GM18519 (cell line): Measurements from ENCODE around the gene CABS1.

Experiments used
- ATAC-seq: cut with Tn5 transposase; IDR thresholded peaks from one replicate; pipeline ENCODE4 v1.9.1; 2021; ENCODE audit warnings: mild to moderate bottlenecking, moderate library complexity; ENCODE audit not compliant: unreplicated experiment, low FRiP score

The CABS1 gene

DNA sequence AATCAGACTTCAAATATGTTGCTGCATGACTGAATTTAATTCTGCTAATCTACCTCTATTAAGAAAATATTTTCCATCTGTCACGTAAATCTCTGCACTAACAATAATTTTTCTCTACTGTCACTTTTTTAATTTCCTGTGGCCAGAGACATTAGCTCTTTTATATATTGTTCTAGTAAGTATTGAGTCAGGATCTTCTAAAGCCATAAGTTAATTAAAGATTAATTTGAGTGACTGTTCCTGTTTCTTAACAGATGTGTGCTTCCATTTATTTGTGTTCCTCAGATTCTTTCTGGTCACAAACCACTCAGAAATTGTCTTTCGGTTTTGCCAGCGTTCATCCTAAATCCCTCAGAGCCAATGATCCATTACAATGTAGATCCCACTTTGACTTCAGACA, 45.8 kb downstream of the CABS1 start:
- ATAC-seq: no peak

DNA sequence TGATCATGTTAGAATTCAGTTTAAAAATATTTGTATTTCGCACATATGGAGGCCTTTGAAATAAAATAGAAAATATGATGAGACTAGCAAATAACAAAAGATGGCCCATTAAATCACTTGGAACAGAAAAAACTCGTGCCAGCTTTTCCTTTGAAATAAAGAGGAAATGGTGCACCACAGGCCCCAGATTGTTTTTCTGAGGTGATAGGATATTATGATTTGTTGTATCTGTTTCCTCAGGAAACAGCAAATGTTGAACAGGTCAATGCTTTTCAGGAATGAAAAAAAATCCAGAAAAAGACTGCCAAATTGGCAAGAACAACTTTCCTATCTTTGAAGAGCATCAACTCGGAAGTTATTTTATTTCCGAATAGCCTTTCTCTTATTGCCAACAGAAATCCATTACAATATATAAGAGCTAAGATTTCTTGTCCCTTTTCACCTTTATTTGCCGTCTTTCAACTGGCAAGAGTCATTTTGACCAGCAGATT, 48.0 kb downstream of the CABS1 start, which contains the start of gene SMR3B:
Gene SMR3B (plus strand): TSS at position 441 of the 491 bp plus-strand sequence. CDS start 1,380 bp downstream, outside the sequence.
- no peak for ATAC-seq
